HCT116 (cell line): Measurements from ENCODE around the gene PCDHB5. TPM values are rescaled to one million over a fixed set of nuclear protein-coding genes. Genes with fewer than 3 reads are reported as not detected.
A peak's percentile ranks its signal among the peaks of the same experiment; 100 is the strongest.
"Not testable (repeated sequence)": the region's sequence is repeated elsewhere in the genome, so short reads cannot be mapped to it uniquely, and the experiment has no call there.

ENCODE experiments used
- ATAC-seq: fragments of 200-7000 bp; cut with Tn5 transposase; 2 replicates; pipeline ENCODE4 v1.9.1; 2020; ENCODE audit warnings: mild to moderate bottlenecking, moderate library complexity
- BruUV-seq: library from RNA; stranded (reverse); fragments of 400-500 nt; replicated peaks from 2 replicates; lab custom pipeline; 2021; lab: Mats Ljungman, UMichigan
- CTCF ChIA-PET: fragments of 300-600 bp; sonication (Branson Sonifier 250); formaldehyde crosslinking; loops from one replicate; lab custom pipeline; 2021; ENCODE audit warnings: antibody characterized with exemption; lab: Charles Lee
- POLR2A ChIA-PET: fragments of 300-600, 350-600 bp; sonication (Branson Sonifier 250); formaldehyde crosslinking; loops from one replicate; lab custom pipeline; 2021; ENCODE audit warnings: antibody characterized with exemption; lab: Charles Lee
- RAD21 ChIA-PET, 2 experiments: fragments of 300-600 bp; sonication (Branson Sonifier 250); formaldehyde crosslinking; loops; one replicate each; lab custom pipeline; 2023; ENCODE audit warnings: low total read pairs in 2 of 2; ENCODE audit not compliant: uncharacterized antibody in 2 of 2, unreplicated experiment in 2 of 2, low non-redundant PET in 1 of 2; lab: Charles Lee
- DNase-seq: peaks from one replicate; pipeline ENCODE4 v3.0.0-alpha.2; 2010; ENCODE audit warnings: low read depth, low spot score
- H2AFZ ChIP-seq: fragments of 200-600 bp; shearing (Covaris generic), sonication (generic); 2 replicates; pipeline ENCODE4 v1.6.1; 2017; ENCODE audit warnings: low read depth, mixed run types, mixed read lengths, antibody characterized with exemption, low read length; ENCODE audit not compliant: poor library complexity, severe bottlenecking
- H3K27ac ChIP-seq: 2 replicates; pipeline ENCODE4 v1.5.1; 2012; ENCODE audit warnings: low read depth, low read length
- H3K27me3 ChIP-seq: fragments of 200-600 bp; sonication (generic); 2 replicates; pipeline ENCODE4 v1.6.1; 2016; ENCODE audit warnings: mixed run types, low read length, mixed read lengths; ENCODE audit not compliant: insufficient read depth
- H3K36me3 ChIP-seq, 2 experiments: fragments of 200-500 bp in 1 of 2; fragments of 200-600 bp in 1 of 2; sonication (Bioruptor generic) in 1 of 2; sonication (generic) in 1 of 2; 2 replicates each; pipeline versions ENCODE4 v1.5.1 to v1.6.1; 2014 to 2016; ENCODE audit warnings: low read length in 2 of 2, inconsistent platforms in 1 of 2, mixed read lengths in 1 of 2, mixed run types in 1 of 2; ENCODE audit not compliant: insufficient read depth in 2 of 2, control insufficient read depth in 1 of 2
- H3K4me1 ChIP-seq, 2 experiments: fragments of 200-600 bp in 1 of 2; sonication (generic) in 1 of 2; 2 replicates each; pipeline versions ENCODE4 v1.5.1 to v1.6.1; 2012 to 2017; ENCODE audit warnings: low read length in 2 of 2, inconsistent platforms in 1 of 2, mild to moderate bottlenecking in 1 of 2, mixed read lengths in 1 of 2, mixed run types in 1 of 2, moderate library complexity in 1 of 2; ENCODE audit not compliant: insufficient read depth in 2 of 2, control insufficient read depth in 1 of 2
- H3K4me2 ChIP-seq: fragments of 200-600 bp; sonication (generic); 2 replicates; pipeline ENCODE4 v1.6.1; 2017; ENCODE audit warnings: mixed run types, low read length, mixed read lengths
- H3K4me3 ChIP-seq, 2 experiments: fragments of 200-600 bp in 1 of 2; sonication (generic) in 1 of 2; replicated peaks in 1 of 2; 2 replicates each; pipeline ENCODE4 v1.5.1; 2011 to 2016; ENCODE audit warnings: low read length in 2 of 2, control low read depth in 1 of 2, low read depth in 1 of 2, mild to moderate bottlenecking in 1 of 2, mixed read lengths in 1 of 2, mixed run types in 1 of 2
- H3K79me2 ChIP-seq: fragments of 200-600 bp; sonication (generic); 2 replicates; pipeline ENCODE4 v1.6.1; 2017; ENCODE audit warnings: mild to moderate bottlenecking, mixed run types, low read length, moderate library complexity, mixed read lengths; ENCODE audit not compliant: insufficient read depth
- H3K9ac ChIP-seq: fragments of 200-600 bp; sonication (generic); 2 replicates; pipeline ENCODE4 v1.6.1; 2016; ENCODE audit warnings: low read length, mixed read lengths
- H3K9me2 ChIP-seq: fragments of 200-600 bp; sonication (generic), shearing (Covaris generic); 2 replicates; pipeline ENCODE4 v1.6.1; 2017; ENCODE audit warnings: mixed run types, mild to moderate bottlenecking, moderate library complexity; ENCODE audit not compliant: insufficient read depth
- H3K9me3 ChIP-seq, 2 experiments: fragments of 200-500 bp in 1 of 2; fragments of 200-600 bp in 1 of 2; sonication (Bioruptor generic) in 1 of 2; sonication (generic) in 1 of 2; 2 replicates each; pipeline ENCODE4 v1.6.1; 2014 to 2017; ENCODE audit warnings: low read length in 2 of 2, mixed read lengths in 2 of 2, inconsistent platforms in 1 of 2, low read depth in 1 of 2, mild to moderate bottlenecking in 1 of 2, mixed run types in 1 of 2, moderate library complexity in 1 of 2; ENCODE audit not compliant: control insufficient read depth in 1 of 2, insufficient read depth in 1 of 2
- H4K20me1 ChIP-seq: fragments of 200-600 bp; sonication (generic), shearing (Covaris generic); 2 replicates; pipeline ENCODE4 v1.6.1; 2017; ENCODE audit warnings: mixed run types, mild to moderate bottlenecking, moderate library complexity; ENCODE audit not compliant: insufficient read depth
- CEBPB ChIP-seq: IDR thresholded peaks from 2 replicates; pipeline ENCODE4 v1.6.1; 2012; ENCODE audit warnings: low read depth
- CTCF ChIP-seq, 3 experiments: fragments of 200-600 bp in 1 of 3; sonication (generic) in 1 of 3; IDR thresholded peaks in 2 of 3; conservative IDR thresholded peaks in 1 of 3; 2 replicates each; pipeline ENCODE4 v1.5.1; 2012 to 2017; ENCODE audit warnings: low read depth in 2 of 3, low read length in 2 of 3, antibody characterized with exemption in 1 of 3, borderline replicate concordance in 1 of 3, control low read depth in 1 of 3, mild to moderate bottlenecking in 1 of 3, mixed read lengths in 1 of 3, mixed run types in 1 of 3, moderate library complexity in 1 of 3; ENCODE audit not compliant: insufficient read depth in 1 of 3
- RAD21 ChIP-seq: IDR thresholded peaks from 2 replicates; pipeline ENCODE4 v1.6.1; 2012; ENCODE audit warnings: low read depth, mild to moderate bottlenecking
- intact Hi-C: fragments of 100-400 bp; cut with micrococcal nuclease; formaldehyde crosslinking; loops from 2 replicates; pipeline ENCODE4 v1.10.0; 2022
- total RNA-seq: library from RNA; stranded (reverse); gene quantifications from one replicate; pipeline ENCODE4 v1.2.1, GENCODE V29; 2021; ENCODE audit not compliant: unreplicated experiment

The PCDHB5 gene
- total RNA-seq, 1 experiment from 2014 or later: not detected

DNA sequence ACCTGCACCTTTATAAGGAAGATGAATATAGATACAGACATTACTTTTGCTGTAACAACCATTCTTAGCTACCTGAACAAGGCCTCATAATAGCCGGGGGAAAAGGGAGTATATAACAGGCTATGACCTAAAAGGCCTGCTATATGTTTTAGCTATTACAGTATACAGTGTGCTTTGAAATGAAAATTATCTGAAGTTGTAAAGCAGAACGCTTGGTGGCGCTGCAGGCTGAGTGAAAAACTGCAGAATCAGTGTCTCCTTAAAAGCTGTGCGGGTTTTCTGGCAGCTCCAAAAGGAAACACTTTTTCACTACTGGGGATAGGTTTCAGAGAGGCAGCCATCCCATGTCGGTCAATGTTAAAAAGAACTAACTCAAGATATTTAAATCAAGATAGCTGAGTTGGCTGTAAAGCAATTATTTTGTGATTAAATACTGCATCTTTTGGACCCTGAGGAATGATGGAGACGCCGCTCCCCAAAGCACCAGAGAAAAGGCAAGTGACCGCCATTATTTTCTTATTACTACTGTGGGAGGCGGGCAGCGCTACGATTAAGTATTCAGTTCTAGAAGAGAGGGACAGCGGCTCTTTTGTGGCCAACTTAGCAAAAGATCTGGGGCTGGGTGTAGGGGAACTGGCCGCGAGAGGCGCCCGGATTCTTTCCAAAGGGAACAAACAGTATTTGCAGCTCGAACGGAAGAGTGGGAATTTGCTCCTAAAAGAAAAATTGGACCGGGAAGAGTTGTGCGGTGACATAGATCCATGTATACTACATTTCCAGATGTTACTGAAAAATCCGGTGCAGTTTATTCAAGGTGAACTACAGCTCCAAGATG lies 20.8 kb downstream of the PCDHB5 start:
- Histone ChIP-seq H3K27ac (no peak overlapping the region), H2AFZ (no peak overlapping the region), H3K27me3 (no peaks in the 10 kb centered on the region), H3K4me1 (no peaks in the 10 kb centered on the region), H3K9ac (no peak overlapping the region), H3K4me2 (no peak overlapping the region), H3K9me2 (no peaks in the 10 kb centered on the region), H3K4me3 (no peak overlapping the region), H3K9me3 (peaks cover 0 to 3% of the 10 kb centered on the region in 2 experiments; a peak in 1 of 4 replicates), H4K20me1 (no peaks in the 10 kb centered on the region), H3K79me2 (no peaks in the 10 kb centered on the region), H3K36me3 (no peaks in the 10 kb centered on the region)
- intact Hi-C loops: no loop called here
- TF ChIP-seq RAD21 (peak; percentile 23; the same call in 1 of the 2 replicates), CTCF (IDR thresholded peaks at IDR 0.05 in 2 of 3, conservative IDR thresholded peaks at IDR 0.05 in 1 of 3; ENCODE audit: borderline replicate concordance in 1 of 3, insufficient read depth in 1 of 3, low read depth in 2 of 3, low read length in 2 of 3) (peak in 2 of 3 experiments; percentile 28 to 40; a peak in 3 of 6 replicates), CEBPB (no peak)
- CTCF ChIA-PET: interaction anchor here (1.0 to 1.4 kb wide), 2 partner anchors 16 to 304 kb away, joined by 3 read pairs; no protein-coding TSS in a partner anchor
- RAD21 ChIA-PET: no interaction called here
- BruUV-seq: no TSS peak
- POLR2A ChIA-PET: no interaction called here
- peak; percentile 40; the same call in 1 of the 2 replicates for ATAC-seq
- no peak for DNase-seq

DNA sequence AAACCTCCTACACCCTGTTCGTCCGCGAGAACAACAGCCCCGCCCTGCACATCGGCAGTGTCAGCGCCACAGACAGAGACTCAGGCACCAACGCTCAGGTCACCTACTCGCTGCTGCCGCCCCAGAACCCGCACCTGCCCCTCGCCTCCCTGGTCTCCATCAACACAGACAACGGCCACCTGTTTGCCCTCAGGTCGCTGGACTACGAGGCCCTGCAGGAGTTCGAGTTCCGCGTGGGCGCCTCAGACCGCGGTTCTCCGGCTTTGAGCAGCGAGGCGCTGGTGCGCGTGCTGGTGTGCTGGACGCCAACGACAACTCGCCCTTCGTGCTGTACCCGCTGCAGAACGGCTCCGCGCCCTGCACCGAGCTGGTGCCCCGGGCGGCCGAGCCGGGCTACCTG lies 22.4 kb downstream of the PCDHB5 start:
- H3K4me2 ChIP-seq, H3K4me3 ChIP-seq, CTCF ChIA-PET, H3K79me2 ChIP-seq, POLR2A ChIA-PET, intact Hi-C loops, H4K20me1 ChIP-seq, H3K4me1 ChIP-seq, BruUV-seq, ATAC-seq, H3K9ac ChIP-seq, H3K36me3 ChIP-seq, H3K27ac ChIP-seq, RAD21 ChIA-PET, H3K9me2 ChIP-seq, H3K27me3 ChIP-seq, H2AFZ ChIP-seq, DNase-seq, H3K9me3 ChIP-seq: not testable (repeated sequence)

DNA sequence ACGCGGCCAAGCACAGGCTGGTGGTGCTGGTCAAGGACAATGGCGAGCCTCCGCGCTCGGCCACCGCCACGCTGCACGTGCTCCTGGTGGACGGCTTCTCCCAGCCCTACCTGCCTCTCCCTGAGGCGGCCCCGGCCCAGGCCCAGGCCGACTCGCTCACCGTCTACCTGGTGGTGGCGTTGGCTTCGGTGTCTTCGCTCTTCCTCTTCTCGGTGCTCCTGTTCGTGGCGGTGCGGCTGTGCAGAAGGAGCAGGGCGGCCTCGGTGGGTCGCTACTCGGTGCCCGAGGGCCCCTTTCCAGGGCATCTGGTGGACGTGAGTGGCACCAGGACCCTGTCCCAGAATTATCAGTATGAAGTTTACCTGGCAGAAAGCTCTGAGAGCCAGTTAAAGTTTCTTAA lies 22.9 kb downstream of the PCDHB5 start:
- DNase-seq, H3K9me2 ChIP-seq, RAD21 ChIA-PET, H3K9ac ChIP-seq, H3K4me2 ChIP-seq, ATAC-seq, H4K20me1 ChIP-seq, H3K27me3 ChIP-seq, POLR2A ChIA-PET, intact Hi-C loops, BruUV-seq, H3K36me3 ChIP-seq, H3K4me3 ChIP-seq, H2AFZ ChIP-seq, H3K27ac ChIP-seq, H3K9me3 ChIP-seq, H3K79me2 ChIP-seq, CTCF ChIA-PET, H3K4me1 ChIP-seq: not testable (repeated sequence)
